Mucosa of stomach (tissue), 1 donor: Measurements from ENCODE around the gene S1PR5.

Experiments used
- H3K27me3 ChIP-seq: one replicate; pipeline ENCODE4 v1.7.0; 2013; ENCODE audit warnings: mild to moderate bottlenecking, low read length; ENCODE audit not compliant: control insufficient read depth, insufficient read depth
- H3K36me3 ChIP-seq: one replicate; pipeline ENCODE4 v1.7.0; 2013; ENCODE audit warnings: low read length; ENCODE audit not compliant: control insufficient read depth, insufficient read depth
- H3K4me1 ChIP-seq: one replicate; pipeline ENCODE4 v1.7.0; 2013; ENCODE audit warnings: mild to moderate bottlenecking, low read length; ENCODE audit not compliant: control insufficient read depth, insufficient read depth
- H3K4me3 ChIP-seq: one replicate; pipeline ENCODE4 v1.7.0; 2013; ENCODE audit warnings: low read length
- H3K9ac ChIP-seq: one replicate; pipeline ENCODE4 v1.7.0; 2013; ENCODE audit warnings: mild to moderate bottlenecking, low read length, moderate library complexity
- H3K9me3 ChIP-seq: one replicate; pipeline ENCODE4 v1.7.0; 2013; ENCODE audit warnings: mild to moderate bottlenecking, low read length, moderate library complexity; ENCODE audit not compliant: control insufficient read depth
- donor health status: Pancreatic carcinoma.

S1PR5 gene

GRCh38 chr19:10503002-10503789 is 14.1 kb downstream of the S1PR5 start, which contains the start of gene KEAP1:
KEAP1 (minus strand) TSS chr19:10503356; CDS start chr19:10500033, 3,323 bp downstream.
- H3K36me3 ChIP-seq: no peaks in the 10 kb centered on the region
- H3K4me3 ChIP-seq: peak within 1 kb of the TSS; percentile 94
- H3K27me3 ChIP-seq: no peaks in the 10 kb centered on the region
- peak within 1 kb of the TSS; percentile 97 for H3K9ac ChIP-seq
- H3K4me1 ChIP-seq: peaks cover 22% of the 10 kb centered on the region
- H3K9me3 ChIP-seq: no peaks in the 10 kb centered on the region

- peak overlapping the region; percentile 94 for H3K4me3 ChIP-seq
- peak overlapping the region; percentile 97 for H3K9ac ChIP-seq
- H3K36me3 ChIP-seq: no peaks in the 10 kb centered on the region
- no peaks in the 10 kb centered on the region for H3K9me3 ChIP-seq
- H3K27me3 ChIP-seq: no peaks in the 10 kb centered on the region
- peaks cover 25% of the 10 kb centered on the region for H3K4me1 ChIP-seq
Observed at GRCh38 chr19:10502524-10503001, 14.7 kb downstream of the S1PR5 start.

GRCh38 chr19:10501971-10502523 is 15.2 kb downstream of the S1PR5 start:
- peak overlapping the region; percentile 97 for H3K9ac ChIP-seq
- peaks cover 29% of the 10 kb centered on the region for H3K4me1 ChIP-seq
- H3K9me3 ChIP-seq: no peaks in the 10 kb centered on the region
- H3K27me3 ChIP-seq: no peaks in the 10 kb centered on the region
- H3K36me3 ChIP-seq: no peaks in the 10 kb centered on the region
- H3K4me3 ChIP-seq: peak overlapping the region; percentile 94

GRCh38 chr19:10500247-10500592 is 17.0 kb downstream of the S1PR5 start:
- no peak overlapping the region for H3K4me3 ChIP-seq
- no peaks in the 10 kb centered on the region for H3K27me3 ChIP-seq
- H3K9me3 ChIP-seq: no peaks in the 10 kb centered on the region
- no peak overlapping the region for H3K9ac ChIP-seq
- H3K4me1 ChIP-seq: peaks cover 29% of the 10 kb centered on the region
- H3K36me3 ChIP-seq: no peaks in the 10 kb centered on the region

- Histone ChIP-seq H3K4me3 (no peak overlapping the region), H3K4me1 (peaks cover 29% of the 10 kb centered on the region), H3K27me3 (no peaks in the 10 kb centered on the region), H3K36me3 (no peaks in the 10 kb centered on the region), H3K9ac (no peak overlapping the region), H3K9me3 (no peaks in the 10 kb centered on the region)
Observed at GRCh38 chr19:10499550-10500246, 17.5 kb downstream of the S1PR5 start.

GRCh38 chr19:10497371-10497770 is 19.9 kb downstream of the S1PR5 start:
- Histone ChIP-seq H3K9me3 (no peaks in the 10 kb centered on the region), H3K36me3 (no peaks in the 10 kb centered on the region), H3K9ac (peak overlapping the region; percentile 45), H3K27me3 (no peaks in the 10 kb centered on the region), H3K4me3 (no peak overlapping the region), H3K4me1 (peaks cover 30% of the 10 kb centered on the region)

GRCh38 chr19:10491472-10492047 is 25.7 kb downstream of the S1PR5 start:
- H3K27me3 ChIP-seq: no peaks in the 10 kb centered on the region
- peaks cover 10% of the 10 kb centered on the region for H3K36me3 ChIP-seq
- no peak overlapping the region for H3K9ac ChIP-seq
- peaks cover 4% of the 10 kb centered on the region for H3K4me1 ChIP-seq
- H3K9me3 ChIP-seq: no peaks in the 10 kb centered on the region
- no peak overlapping the region for H3K4me3 ChIP-seq

GRCh38 chr19:10486551-10486950 is 30.7 kb downstream of the S1PR5 start:
- Histone ChIP-seq H3K9ac (no peak overlapping the region), H3K4me3 (no peak overlapping the region), H3K4me1 (no peaks in the 10 kb centered on the region), H3K9me3 (no peaks in the 10 kb centered on the region), H3K27me3 (no peaks in the 10 kb centered on the region), H3K36me3 (peaks cover 11% of the 10 kb centered on the region)

- H3K9me3 ChIP-seq: no peaks in the 10 kb centered on the region
- peak overlapping the region; percentile 47 for H3K9ac ChIP-seq
- peak overlapping the region; percentile 46 for H3K4me3 ChIP-seq
- H3K27me3 ChIP-seq: no peaks in the 10 kb centered on the region
- H3K4me1 ChIP-seq: peaks cover 7% of the 10 kb centered on the region
- no peaks in the 10 kb centered on the region for H3K36me3 ChIP-seq
Observed at GRCh38 chr19:10478903-10479384, 38.3 kb downstream of the S1PR5 start.

- H3K36me3 ChIP-seq: no peaks in the 10 kb centered on the region
- H3K4me3 ChIP-seq: no peak overlapping the region
- H3K27me3 ChIP-seq: no peaks in the 10 kb centered on the region
- H3K9me3 ChIP-seq: no peaks in the 10 kb centered on the region
- H3K4me1 ChIP-seq: peaks cover 7% of the 10 kb centered on the region
- H3K9ac ChIP-seq: no peak overlapping the region
Observed at GRCh38 chr19:10478476-10478875, 38.8 kb downstream of the S1PR5 start.

GRCh38 chr19:10474962-10475451 is 42.2 kb downstream of the S1PR5 start:
- H3K9ac ChIP-seq: no peak overlapping the region
- H3K36me3 ChIP-seq: no peaks in the 10 kb centered on the region
- no peaks in the 10 kb centered on the region for H3K27me3 ChIP-seq
- no peak overlapping the region for H3K4me3 ChIP-seq
- H3K4me1 ChIP-seq: peaks cover 7% of the 10 kb centered on the region
- H3K9me3 ChIP-seq: no peaks in the 10 kb centered on the region
